Measurements from ENCODE around the gene JHY.

DNA sequence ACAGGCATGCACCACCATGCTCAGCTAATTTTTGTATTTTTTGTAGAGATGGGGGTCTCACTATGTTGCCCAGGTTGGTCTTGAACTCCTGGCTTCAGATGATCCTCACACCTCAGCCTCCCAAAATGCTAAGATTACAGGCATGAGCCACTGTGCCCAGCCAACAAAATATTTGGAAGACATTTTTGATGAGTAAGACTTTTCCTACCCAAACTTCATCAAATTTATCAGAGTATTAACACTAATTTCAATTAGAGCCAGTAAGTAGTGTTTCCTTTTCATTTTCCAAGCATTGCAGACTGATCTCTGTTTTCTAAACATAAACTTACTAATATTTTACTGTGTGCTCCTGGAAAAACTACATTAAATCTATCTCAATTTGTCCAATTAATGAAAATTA lies 45.6 kb upstream of the JHY start:
- TF ChIP-seq, protein P1, sequence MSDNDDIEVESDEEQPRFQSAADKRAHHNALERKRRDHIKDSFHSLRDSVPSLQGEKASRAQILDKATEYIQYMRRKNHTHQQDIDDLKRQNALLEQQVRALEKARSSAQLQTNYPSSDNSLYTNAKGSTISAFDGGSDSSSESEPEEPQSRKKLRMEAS (IDR thresholded peaks at IDR 0.05): no peak
- no peak for TF ChIP-seq RAD21 (IDR thresholded peaks at IDR 0.05; ENCODE audit: low read depth)
- no peak for TF ChIP-seq ZBTB7A (IDR thresholded peaks at IDR 0.05; ENCODE audit: low read depth)
- TF ChIP-seq YY1 (IDR thresholded peaks at IDR 0.05; ENCODE audit: low read depth): no peak
- no peak for TF ChIP-seq TEAD4 (IDR thresholded peaks at IDR 0.05)
- TF ChIP-seq, protein P2, sequence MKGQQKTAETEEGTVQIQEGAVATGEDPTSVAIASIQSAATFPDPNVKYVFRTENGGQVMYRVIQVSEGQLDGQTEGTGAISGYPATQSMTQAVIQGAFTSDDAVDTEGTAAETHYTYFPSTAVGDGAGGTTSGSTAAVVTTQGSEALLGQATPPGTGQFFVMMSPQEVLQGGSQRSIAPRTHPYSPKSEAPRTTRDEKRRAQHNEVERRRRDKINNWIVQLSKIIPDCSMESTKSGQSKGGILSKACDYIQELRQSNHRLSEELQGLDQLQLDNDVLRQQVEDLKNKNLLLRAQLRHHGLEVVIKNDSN (IDR thresholded peaks at IDR 0.05): no peak
- no peak for TF ChIP-seq CEBPB (IDR thresholded peaks at IDR 0.05)
- TF ChIP-seq, protein P3, sequence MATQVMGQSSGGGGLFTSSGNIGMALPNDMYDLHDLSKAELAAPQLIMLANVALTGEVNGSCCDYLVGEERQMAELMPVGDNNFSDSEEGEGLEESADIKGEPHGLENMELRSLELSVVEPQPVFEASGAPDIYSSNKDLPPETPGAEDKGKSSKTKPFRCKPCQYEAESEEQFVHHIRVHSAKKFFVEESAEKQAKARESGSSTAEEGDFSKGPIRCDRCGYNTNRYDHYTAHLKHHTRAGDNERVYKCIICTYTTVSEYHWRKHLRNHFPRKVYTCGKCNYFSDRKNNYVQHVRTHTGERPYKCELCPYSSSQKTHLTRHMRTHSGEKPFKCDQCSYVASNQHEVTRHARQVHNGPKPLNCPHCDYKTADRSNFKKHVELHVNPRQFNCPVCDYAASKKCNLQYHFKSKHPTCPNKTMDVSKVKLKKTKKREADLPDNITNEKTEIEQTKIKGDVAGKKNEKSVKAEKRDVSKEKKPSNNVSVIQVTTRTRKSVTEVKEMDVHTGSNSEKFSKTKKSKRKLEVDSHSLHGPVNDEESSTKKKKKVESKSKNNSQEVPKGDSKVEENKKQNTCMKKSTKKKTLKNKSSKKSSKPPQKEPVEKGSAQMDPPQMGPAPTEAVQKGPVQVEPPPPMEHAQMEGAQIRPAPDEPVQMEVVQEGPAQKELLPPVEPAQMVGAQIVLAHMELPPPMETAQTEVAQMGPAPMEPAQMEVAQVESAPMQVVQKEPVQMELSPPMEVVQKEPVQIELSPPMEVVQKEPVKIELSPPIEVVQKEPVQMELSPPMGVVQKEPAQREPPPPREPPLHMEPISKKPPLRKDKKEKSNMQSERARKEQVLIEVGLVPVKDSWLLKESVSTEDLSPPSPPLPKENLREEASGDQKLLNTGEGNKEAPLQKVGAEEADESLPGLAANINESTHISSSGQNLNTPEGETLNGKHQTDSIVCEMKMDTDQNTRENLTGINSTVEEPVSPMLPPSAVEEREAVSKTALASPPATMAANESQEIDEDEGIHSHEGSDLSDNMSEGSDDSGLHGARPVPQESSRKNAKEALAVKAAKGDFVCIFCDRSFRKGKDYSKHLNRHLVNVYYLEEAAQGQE (IDR thresholded peaks at IDR 0.05; ENCODE audit: low read depth): no peak
- no peak for TF ChIP-seq EP300 (IDR thresholded peaks at IDR 0.05; ENCODE audit: borderline replicate concordance)
- TF ChIP-seq CREB1 (IDR thresholded peaks at IDR 0.05; ENCODE audit: low read depth): no peak

Measured in Ishikawa (cell line).